ENCODE results near the gene PGBD5.

DNA sequence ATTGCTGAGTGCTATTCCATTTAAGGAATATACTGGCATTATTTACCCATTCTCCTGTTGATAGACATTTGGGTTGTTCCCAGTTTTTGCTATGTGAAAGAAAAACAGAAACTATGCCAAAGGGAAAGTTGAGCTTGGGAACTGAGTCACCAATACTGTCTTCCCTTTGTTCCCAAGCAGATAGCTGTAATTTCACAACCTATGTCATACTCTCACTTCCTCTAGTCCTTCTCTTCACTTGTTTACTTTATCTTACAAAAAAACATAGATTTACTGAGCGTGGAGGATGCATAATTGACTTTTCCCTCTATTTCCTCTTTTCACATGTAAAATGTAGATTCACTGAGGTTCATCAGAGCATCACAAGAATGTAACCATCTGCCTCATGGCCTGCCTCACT, 32.4 kb upstream of the PGBD5 start:
- TF ChIP-seq POLR2AphosphoS5 (IDR thresholded peaks at IDR 0.05; ENCODE audit: borderline replicate concordance, low read depth, low read length), result no peak
- TF ChIP-seq EZH2 (IDR thresholded peaks at IDR 0.05), result no peak
